Measurements from ENCODE around the gene SPATA2. TPM values are rescaled to one million over a fixed set of nuclear protein-coding genes. Genes with fewer than 3 reads are reported as not detected.
A peak's percentile ranks its signal among the peaks of the same experiment; 100 is the strongest.

The SPATA2 gene
- total and polyA plus RNA-seq, 2 of the 13 experiments (the other 11 are each of a cell fraction or from before 2014, with no cell fraction given) = 3.2 to 8.7 TPM

DNA sequence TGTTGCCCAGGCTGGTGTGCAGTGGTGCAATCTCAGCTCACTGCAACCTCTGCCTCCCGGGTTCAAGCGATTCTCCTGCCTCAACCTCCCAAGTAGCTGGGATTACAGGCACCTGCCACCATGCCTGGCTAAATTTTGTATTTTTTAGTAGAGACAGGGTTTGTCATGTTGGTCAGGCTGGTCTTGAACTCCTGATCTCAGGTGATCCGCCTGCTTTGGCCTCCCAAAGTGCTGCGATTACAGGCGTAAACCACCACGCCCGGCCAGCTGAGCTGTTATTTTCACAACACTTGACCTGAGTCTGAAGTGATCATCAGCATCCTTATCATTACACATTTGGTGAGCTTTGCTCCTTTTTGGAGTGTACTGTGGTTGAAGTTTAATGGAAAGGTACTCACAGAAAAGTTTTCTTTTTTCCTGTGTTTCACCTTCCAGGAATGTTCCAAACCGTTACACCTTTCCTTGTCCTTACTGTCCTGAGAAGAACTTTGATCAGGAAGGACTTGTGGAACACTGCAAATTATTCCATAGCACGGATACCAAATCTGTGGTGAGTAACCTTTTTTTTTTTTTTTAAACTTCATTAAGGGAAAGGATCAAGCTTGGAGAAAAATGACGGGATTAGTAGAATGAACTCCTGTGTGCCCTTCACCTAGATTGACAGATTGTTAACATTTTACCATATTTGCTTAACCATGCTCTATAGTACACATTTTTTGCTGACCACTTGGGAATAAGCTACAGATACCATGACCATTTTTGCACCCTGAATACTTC lies 30.6 kb upstream of the SPATA2 start (continued):
- TF ChIP-seq SUZ12 (IDR thresholded peaks at IDR 0.05; ENCODE audit: low read depth, low read length) = no peak
- TF ChIP-seq KDM2A (CRISPR knock-in tag; IDR thresholded peaks at IDR 0.05; ENCODE audit: borderline replicate concordance, low read depth) = peak; percentile 48; the same call in 1 of the 2 replicates
- TF ChIP-seq ZNF816 (CRISPR knock-in tag; IDR thresholded peaks at IDR 0.05; ENCODE audit: borderline replicate concordance) = 0 out of 2 replicates have a peak, but pooled peaks have one; percentile 53
- TF ChIP-seq CBX1 (IDR thresholded peaks at IDR 0.05; ENCODE audit: low read depth) = peak; percentile 68
- TF ChIP-seq PRMT3 (CRISPR knock-in tag; IDR thresholded peaks at IDR 0.05; ENCODE audit: borderline replicate concordance, low read depth) = no peak
- TF ChIP-seq RCOR2 (CRISPR knock-in tag; IDR thresholded peaks at IDR 0.05) = peak; percentile 94
- TF ChIP-seq HIVEP1 (CRISPR knock-in tag; IDR thresholded peaks at IDR 0.05) = no peak
- no peak for TF ChIP-seq SMYD3 (CRISPR knock-in tag; IDR thresholded peaks at IDR 0.05)
- no peak; the same call in 1 of the 2 replicates for TF ChIP-seq AHR (CRISPR knock-in tag; IDR thresholded peaks at IDR 0.05)
- TF ChIP-seq, protein P1, sequence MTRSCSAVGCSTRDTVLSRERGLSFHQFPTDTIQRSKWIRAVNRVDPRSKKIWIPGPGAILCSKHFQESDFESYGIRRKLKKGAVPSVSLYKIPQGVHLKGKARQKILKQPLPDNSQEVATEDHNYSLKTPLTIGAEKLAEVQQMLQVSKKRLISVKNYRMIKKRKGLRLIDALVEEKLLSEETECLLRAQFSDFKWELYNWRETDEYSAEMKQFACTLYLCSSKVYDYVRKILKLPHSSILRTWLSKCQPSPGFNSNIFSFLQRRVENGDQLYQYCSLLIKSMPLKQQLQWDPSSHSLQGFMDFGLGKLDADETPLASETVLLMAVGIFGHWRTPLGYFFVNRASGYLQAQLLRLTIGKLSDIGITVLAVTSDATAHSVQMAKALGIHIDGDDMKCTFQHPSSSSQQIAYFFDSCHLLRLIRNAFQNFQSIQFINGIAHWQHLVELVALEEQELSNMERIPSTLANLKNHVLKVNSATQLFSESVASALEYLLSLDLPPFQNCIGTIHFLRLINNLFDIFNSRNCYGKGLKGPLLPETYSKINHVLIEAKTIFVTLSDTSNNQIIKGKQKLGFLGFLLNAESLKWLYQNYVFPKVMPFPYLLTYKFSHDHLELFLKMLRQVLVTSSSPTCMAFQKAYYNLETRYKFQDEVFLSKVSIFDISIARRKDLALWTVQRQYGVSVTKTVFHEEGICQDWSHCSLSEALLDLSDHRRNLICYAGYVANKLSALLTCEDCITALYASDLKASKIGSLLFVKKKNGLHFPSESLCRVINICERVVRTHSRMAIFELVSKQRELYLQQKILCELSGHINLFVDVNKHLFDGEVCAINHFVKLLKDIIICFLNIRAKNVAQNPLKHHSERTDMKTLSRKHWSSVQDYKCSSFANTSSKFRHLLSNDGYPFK (CRISPR knock-in tag; IDR thresholded peaks at IDR 0.05; ENCODE audit: borderline replicate concordance) = peak; percentile 77; the same call in 1 of the 2 replicates
- no peak for TF ChIP-seq SKI (IDR thresholded peaks at IDR 0.05; ENCODE audit: partially characterized antibody)
- TF ChIP-seq, protein P2, sequence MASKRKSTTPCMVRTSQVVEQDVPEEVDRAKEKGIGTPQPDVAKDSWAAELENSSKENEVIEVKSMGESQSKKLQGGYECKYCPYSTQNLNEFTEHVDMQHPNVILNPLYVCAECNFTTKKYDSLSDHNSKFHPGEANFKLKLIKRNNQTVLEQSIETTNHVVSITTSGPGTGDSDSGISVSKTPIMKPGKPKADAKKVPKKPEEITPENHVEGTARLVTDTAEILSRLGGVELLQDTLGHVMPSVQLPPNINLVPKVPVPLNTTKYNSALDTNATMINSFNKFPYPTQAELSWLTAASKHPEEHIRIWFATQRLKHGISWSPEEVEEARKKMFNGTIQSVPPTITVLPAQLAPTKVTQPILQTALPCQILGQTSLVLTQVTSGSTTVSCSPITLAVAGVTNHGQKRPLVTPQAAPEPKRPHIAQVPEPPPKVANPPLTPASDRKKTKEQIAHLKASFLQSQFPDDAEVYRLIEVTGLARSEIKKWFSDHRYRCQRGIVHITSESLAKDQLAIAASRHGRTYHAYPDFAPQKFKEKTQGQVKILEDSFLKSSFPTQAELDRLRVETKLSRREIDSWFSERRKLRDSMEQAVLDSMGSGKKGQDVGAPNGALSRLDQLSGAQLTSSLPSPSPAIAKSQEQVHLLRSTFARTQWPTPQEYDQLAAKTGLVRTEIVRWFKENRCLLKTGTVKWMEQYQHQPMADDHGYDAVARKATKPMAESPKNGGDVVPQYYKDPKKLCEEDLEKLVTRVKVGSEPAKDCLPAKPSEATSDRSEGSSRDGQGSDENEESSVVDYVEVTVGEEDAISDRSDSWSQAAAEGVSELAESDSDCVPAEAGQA (IDR thresholded peaks at IDR 0.05; ENCODE audit: low read depth) = no peak
- TF ChIP-seq, protein P2 (CRISPR knock-in tag; IDR thresholded peaks at IDR 0.05; ENCODE audit: borderline replicate concordance) = no peak
- TF ChIP-seq ZSCAN21 (CRISPR knock-in tag; IDR thresholded peaks at IDR 0.05; ENCODE audit: borderline replicate concordance) = no peak
- peak; percentile 67 for TF ChIP-seq ZNF317 (CRISPR knock-in tag; IDR thresholded peaks at IDR 0.05)
- TF ChIP-seq MTF2 (CRISPR knock-in tag; IDR thresholded peaks at IDR 0.05; ENCODE audit: borderline replicate concordance) = no peak

Data from HepG2 (cell line).